Measurements from ENCODE around the gene TMPRSS11E. TPM values are rescaled to one million over a fixed set of nuclear protein-coding genes. Genes with fewer than 3 reads are reported as not detected.

TMPRSS11E gene
- total RNA-seq, 1 experiment from 2014 or later = 2.3 TPM

DNA sequence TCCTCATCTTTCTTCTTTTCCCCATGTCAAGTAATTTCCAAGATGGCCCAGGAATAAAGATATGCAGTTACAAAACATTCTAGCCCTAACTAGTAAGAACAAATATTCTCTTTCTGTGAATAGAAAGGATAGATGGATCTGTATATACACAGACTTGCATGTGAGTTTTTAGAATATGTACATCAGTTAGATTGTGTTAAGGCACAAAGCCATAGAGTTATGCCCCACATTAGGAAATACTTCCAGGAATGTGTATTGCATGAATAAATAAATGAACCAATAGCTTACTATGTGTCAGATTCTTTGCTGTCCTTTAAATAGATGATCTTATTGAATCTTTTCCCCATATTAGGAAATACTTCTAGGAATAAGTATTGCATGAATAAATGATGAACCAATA is 46.0 kb upstream of the TMPRSS11E start:
- no peak overlapping the region for H4K5ac ChIP-seq (ENCODE audit: insufficient read length, low read depth, low read length)
- no peaks in the 10 kb centered on the region for H4K20me1 ChIP-seq (ENCODE audit: control insufficient read depth, insufficient read depth, insufficient read length)
- H3K9me3 Mint-ChIP-seq = no peaks in the 10 kb centered on the region
- no peaks in the 10 kb centered on the region for H3K79me2 ChIP-seq (ENCODE audit: insufficient read depth, low read length)
- peaks cover 14% of the 10 kb centered on the region; the same call in 1 of the 2 replicates for H3K4me1 ChIP-seq (ENCODE audit: insufficient read depth, low read length)
- H3K4me1 Mint-ChIP-seq = peaks cover 32 to 34% of the 10 kb centered on the region in 2 experiments
- no peak overlapping the region for H2BK120ac ChIP-seq (ENCODE audit: low read depth, low read length, poor library complexity, severe bottlenecking)
- TF ChIP-seq, protein P1, sequence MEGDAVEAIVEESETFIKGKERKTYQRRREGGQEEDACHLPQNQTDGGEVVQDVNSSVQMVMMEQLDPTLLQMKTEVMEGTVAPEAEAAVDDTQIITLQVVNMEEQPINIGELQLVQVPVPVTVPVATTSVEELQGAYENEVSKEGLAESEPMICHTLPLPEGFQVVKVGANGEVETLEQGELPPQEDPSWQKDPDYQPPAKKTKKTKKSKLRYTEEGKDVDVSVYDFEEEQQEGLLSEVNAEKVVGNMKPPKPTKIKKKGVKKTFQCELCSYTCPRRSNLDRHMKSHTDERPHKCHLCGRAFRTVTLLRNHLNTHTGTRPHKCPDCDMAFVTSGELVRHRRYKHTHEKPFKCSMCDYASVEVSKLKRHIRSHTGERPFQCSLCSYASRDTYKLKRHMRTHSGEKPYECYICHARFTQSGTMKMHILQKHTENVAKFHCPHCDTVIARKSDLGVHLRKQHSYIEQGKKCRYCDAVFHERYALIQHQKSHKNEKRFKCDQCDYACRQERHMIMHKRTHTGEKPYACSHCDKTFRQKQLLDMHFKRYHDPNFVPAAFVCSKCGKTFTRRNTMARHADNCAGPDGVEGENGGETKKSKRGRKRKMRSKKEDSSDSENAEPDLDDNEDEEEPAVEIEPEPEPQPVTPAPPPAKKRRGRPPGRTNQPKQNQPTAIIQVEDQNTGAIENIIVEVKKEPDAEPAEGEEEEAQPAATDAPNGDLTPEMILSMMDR (conservative IDR thresholded peaks at IDR 0.05) = no peak
- H3K27ac ChIP-seq (ENCODE audit: insufficient read length, low read depth, low read length) = no peak overlapping the region
- H3K4me2 ChIP-seq (ENCODE audit: insufficient read depth, insufficient read length, low read length) = no peak overlapping the region
- H3K27me3 Mint-ChIP-seq (ENCODE audit: low read depth) = no peaks in the 10 kb centered on the region
- no peak overlapping the region for H4K91ac ChIP-seq (ENCODE audit: insufficient read length, low read depth, low read length)
- H3K9ac ChIP-seq (ENCODE audit: extremely low read depth, insufficient read length, low read length) = no peak overlapping the region
- H2BK12ac ChIP-seq (ENCODE audit: insufficient read length, low read depth, low read length) = no peak overlapping the region
- no peak overlapping the region for H3K4me3 Mint-ChIP-seq
- H3K36me3 Mint-ChIP-seq (ENCODE audit: insufficient read depth in 1 of 3, low read depth in 3 of 3) = no peaks in the 10 kb centered on the region; a peak in 2 of 7 replicates
- H3K4ac ChIP-seq (ENCODE audit: low read depth, low read length) = no peak overlapping the region
- no peak for DNase-seq
- H3K23me2 ChIP-seq (ENCODE audit: insufficient read length, low read depth, low read length, poor library complexity, severe bottlenecking) = peaks cover under 1% of the 10 kb centered on the region
- H3K27ac Mint-ChIP-seq = no peak overlapping the region; a peak in 1 of 7 replicates
- H4K8ac ChIP-seq (replicated peaks; ENCODE audit: insufficient read length, low read depth, low read length) = no peak overlapping the region
- no peak overlapping the region for H3K56ac ChIP-seq (ENCODE audit: insufficient read length, low read depth, low read length)
- H3K23ac ChIP-seq (ENCODE audit: insufficient read length, low read depth, low read length) = no peak overlapping the region
- H2BK15ac ChIP-seq (ENCODE audit: low read depth, low read length) = no peak overlapping the region
- H2AK5ac ChIP-seq (ENCODE audit: insufficient read length, low read length) = no peak overlapping the region
- no peaks in the 10 kb centered on the region for H3K79me1 ChIP-seq (ENCODE audit: insufficient read depth, low read depth, low read length, poor library complexity, severe bottlenecking)
- H3K14ac ChIP-seq (ENCODE audit: insufficient read depth, low read length) = no peak overlapping the region
- no peak overlapping the region for H3T11ph ChIP-seq (ENCODE audit: low read length)
- H2AFZ ChIP-seq (ENCODE audit: low read length) = no peak overlapping the region
- no peaks in the 10 kb centered on the region for H3K27me3 ChIP-seq (ENCODE audit: insufficient read depth, low read length)
- H3K9me3 ChIP-seq (ENCODE audit: control insufficient read depth, low read depth, low read length) = no peaks in the 10 kb centered on the region
- H2BK5ac ChIP-seq (ENCODE audit: insufficient read length, low read length) = no peak overlapping the region
- H2BK20ac ChIP-seq (ENCODE audit: low read depth, low read length, poor library complexity, severe bottlenecking) = no peak overlapping the region
- no peak overlapping the region for H3K18ac ChIP-seq (ENCODE audit: insufficient read length, low read depth, low read length)

Data from H9 (cell line).